CD4-positive, alpha-beta T cell treated with Interleukin-2 at 100 ng/mL for 4 hours (primary cell): ENCODE measurements around the gene IL27RA.

Source experiments
- DNase-seq: peaks from one replicate; pipeline ENCODE4 v3.0.0-alpha.2; 2020; ENCODE audit warnings: low spot score

Gene IL27RA

DNA sequence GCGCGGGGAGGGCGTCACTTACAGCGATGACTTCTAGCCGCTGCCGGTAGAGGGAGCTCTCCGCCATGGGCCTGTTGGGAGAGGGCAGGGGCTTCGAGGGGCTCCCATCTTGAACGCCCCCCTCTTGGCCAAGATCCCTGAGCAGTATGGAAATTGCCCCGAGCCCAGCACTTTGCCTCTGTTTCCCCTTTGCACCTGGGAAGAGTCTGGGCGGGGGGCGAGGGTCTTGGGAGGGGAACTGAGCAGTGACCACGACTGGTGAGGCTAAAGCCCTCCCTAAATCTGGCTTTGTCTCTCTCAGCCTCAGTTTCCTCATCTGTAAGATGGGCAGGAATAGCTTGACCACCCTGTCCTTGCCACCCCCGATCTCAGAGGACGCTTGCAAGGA, 27.5 kb downstream of the IL27RA start:
- DNase-seq: peak; percentile 44

DNA sequence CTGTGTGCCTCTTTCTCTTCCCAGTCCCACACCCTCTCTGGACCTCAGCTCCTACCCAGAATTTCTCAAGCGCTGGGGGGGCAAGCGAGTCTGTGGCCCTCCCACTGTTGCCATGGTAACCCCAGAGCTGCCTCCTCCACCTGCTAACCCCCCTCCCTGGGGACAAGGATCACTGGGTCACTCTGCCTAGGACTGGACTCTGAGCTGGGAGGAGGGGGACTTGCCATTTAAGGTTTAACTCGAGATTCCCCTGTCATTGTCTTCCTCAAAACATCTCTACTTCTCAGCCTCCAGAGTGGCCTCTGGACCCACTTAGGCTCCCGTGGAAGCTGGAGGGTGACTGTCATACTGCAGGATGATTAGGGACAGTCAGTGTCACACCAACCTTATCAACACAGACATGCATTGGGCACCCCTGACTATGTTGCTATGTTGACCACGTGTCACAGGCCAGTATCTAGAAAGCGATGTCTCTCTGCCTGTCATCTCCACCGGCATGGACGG, 28.1 kb downstream of the IL27RA start:
- no peak for DNase-seq

DNA sequence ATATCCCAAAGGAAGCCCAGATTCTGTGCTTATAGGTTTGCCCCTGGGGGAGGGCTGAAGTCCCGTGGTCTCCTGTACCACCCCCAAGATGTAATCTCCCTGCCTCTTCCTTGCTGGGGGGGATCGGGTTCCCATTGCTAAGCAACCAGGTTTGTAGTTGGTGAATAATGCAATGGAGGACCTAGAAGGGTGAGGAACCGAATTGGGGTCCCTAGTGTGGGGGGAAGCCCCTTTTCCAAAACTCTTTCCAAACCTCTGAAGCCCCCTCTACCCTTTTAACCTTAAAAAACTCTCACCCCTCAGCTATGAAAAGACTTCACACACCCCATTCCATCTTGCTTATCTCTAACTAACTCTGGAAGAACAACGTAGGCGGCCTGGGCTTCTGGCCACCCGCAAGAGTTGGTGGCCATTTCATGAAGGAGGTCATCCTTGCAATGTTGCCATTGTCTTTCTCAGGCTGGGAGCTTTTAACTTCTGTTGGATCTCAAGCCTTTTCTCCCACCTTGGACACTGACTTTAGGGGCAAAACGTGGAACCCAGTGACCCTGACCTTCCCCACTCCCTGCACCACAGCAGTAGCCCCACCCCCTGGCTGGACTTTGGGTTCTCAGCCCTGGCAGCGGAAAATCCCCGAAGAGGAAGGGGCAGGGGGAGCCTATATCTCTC, 29.7 kb downstream of the IL27RA start:
- DNase-seq: no peak

DNA sequence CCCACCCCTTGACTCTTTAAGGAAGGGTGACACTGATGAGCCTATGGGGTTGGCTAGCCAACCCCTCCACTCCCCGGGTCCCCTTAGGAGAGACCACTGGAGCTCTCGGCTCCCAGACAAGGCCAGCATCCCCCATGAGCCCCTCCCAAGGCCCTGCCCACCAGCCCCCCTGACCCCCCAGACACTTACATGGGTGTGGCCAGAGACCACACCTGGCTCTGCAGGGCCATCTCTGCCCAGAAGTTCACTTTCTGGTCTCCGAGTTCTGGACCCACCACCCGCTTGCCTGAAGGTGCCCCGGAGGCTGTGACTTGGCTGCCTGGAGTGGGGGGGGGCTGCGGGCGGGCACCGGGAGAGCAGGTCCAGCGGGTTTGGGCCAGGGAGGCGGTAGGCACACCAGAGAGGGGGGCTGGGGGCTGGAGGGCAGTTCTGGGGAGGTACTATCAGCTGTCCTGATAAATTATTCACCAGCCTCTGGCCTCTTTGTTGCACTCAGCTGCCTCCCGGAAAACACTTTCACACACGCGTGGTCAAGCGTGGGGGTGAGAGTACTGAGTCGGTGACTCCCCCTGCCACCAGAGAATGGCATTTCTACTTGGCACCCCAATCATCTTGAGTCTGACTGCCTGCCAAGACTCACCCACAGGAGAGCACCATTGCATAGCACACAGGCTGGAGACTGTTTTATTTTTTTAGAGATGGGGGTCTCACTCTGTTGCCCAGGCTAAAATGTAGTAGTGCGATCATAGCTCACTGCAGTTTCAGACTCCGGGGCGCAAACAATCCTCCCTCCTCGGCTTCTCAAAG, 30.4 kb downstream of the IL27RA start, which contains the start of gene PALM3:
Gene PALM3, minus strand, starts transcription at position 326 of the 807 bp plus-strand sequence. Its CDS starts 96 bp downstream, at position 230.
- DNase-seq: no peak

DNA sequence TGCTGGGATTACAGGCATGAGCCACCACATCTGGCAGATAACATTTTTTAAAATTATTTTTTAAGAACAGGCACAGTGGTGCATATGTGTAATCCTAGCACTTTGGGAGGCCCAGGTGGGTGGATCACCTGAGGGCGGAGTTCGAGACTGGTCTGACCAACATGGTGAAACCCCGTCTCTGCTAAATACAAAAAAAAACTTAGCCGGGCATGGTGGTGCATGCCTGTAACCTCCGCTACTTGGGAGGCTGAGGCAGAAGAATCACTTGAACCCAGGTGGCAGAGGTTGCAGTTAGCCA, 30.9 kb downstream of the IL27RA start:
- DNase-seq: no peak

DNA sequence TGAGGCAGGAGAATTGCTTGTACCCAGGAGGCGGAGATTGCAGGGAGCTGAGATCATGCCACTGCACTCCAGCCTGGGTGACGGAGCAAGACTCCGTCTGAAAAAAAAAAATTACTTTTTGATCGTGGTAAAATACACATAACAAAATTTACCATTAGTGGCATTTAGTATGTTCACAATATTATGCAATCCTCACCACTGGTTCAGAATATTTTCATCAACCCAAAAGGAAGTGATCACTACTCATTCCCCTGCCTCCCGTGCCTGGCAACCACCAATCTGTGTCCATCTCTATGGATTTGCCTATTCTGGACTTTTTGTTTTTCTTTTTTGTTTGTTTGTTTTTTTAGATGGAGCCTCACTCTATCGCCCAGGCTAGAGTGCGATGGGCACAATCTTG, 31.5 kb downstream of the IL27RA start:
- DNase-seq: no peak

DNA sequence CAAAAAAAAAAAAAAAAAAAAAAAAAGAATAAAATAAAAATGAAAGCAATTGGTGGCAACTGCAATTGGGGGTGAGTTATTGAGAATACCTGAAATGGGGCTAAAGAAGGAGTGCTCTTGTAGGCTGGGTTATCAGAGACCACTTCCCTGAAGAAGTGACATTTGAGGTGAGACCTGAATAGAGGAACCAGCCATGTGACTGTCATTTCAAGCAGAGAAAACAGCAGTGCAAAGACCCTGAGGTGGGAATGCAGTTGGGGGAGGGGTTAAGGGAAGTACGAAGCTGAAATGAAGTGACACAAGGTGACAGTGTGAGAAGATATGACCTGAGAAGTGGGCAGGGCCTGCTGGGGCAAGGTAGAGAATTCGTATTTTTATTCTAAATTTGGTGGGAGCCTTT, 34.6 kb downstream of the IL27RA start:
- no peak for DNase-seq

DNA sequence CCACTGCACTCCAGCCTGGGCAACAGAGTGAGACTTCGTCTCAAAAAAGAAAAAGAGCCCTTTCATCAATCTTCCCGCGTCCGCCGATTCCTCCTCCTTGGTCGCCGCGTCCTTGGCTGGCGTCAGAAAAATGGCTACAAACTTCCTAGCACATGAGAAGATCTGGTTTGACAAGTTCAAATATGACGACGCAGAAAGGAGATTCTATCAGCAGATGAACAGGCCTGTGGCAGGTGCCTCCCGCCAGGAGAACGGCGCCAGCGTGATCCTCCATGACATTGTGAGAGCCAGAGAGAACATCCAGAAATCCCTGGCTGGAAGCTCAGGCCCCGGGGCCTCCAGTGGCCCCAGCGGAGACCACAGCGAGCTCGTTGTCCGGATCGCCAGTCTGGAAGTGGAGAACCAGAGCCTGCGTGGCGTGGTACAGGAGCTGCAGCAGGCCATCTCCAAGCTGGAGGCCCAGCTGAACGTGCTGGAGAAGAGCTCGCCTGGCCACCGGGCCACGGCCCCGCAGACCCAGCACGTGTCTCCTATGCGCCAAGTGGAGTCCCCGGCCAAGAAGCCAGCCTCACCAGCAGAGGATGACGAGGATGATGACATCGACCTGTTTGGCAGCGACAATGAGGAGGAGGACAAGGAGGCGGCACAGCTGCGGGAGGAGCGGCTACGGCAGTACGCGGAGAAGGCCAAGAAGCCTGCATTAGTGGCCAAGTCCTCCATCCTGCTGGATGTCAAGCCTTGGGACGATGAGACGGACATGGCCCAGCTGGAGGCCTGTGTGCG, 38.9 kb downstream of the IL27RA start:
- DNase-seq: no peak

DNA sequence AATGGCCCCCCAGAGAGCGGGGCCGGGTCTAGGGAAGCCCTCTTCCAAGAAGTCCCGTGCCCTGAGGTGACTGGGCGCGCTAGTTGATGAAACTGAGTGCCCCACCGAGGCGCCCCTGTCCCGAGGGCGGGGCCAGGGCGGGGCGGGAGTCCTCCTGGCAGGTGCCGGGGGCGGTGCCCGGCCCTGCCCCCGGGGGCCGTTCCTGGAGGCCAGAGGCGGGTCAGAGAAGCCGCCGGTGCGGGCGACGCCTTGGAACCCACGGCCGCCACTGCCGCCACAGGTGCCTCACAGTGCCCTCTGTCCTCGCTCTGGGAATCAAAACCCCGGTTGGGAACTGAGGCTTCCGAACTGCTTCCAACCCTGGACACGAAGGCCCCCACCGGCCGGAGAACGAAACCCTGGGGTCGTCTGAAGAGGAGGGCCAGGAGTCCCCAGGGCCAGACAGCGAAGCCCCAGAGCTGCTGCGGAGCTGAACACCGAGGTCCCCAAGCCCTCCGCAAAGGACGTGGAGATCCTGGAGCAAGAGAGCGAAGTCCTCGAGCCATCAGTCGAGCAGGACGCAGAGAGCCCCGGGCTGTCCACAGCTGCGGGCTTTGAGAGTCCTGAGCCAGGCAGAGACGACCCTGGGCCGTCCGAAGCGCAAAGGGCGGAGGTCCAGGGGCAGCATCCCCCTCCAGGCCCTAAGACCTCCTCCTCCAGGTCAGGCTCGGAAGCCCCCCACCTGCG, 41.1 kb downstream of the IL27RA start, which contains the start of gene MISP3:
Gene MISP3, plus strand, starts transcription at position 252 of the 726 bp plus-strand sequence. CDS start 524 bp downstream, outside the sequence.
- peak; percentile 16 for DNase-seq

DNA sequence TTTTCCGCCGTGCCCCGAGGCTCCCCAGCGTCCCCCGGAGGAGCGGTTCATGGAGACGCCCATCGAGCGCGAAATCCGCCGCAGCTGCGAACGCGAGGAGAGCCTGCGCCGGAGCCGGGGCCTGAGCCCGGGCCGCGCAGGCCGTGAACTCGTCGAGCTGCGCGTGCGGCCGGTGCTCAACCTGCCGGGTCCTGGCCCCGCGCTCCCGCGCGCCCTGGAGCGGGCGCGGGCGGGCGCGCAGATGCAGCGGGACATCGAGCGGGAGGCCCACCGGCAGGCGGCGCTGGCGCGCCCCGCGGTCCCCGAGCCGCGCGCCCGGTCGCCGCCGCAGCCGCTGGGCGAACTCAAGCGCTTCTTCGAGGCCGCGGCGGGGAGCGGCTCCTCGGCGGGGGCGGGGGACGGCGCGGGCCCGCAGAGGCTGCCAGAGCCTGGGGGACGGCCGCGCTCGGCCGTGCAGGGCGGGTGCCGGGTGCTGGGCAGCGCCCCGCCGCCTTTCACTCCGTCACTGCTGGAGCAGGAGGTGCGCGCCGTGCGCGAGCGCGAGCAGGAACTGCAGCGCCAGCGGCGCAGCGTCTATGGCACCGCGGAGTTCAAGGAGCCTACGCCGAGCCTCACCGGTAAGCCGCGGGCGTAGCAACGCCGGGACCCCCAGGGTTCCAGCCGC, 41.8 kb downstream of the IL27RA start:
- peak; percentile 73 for DNase-seq

DNA sequence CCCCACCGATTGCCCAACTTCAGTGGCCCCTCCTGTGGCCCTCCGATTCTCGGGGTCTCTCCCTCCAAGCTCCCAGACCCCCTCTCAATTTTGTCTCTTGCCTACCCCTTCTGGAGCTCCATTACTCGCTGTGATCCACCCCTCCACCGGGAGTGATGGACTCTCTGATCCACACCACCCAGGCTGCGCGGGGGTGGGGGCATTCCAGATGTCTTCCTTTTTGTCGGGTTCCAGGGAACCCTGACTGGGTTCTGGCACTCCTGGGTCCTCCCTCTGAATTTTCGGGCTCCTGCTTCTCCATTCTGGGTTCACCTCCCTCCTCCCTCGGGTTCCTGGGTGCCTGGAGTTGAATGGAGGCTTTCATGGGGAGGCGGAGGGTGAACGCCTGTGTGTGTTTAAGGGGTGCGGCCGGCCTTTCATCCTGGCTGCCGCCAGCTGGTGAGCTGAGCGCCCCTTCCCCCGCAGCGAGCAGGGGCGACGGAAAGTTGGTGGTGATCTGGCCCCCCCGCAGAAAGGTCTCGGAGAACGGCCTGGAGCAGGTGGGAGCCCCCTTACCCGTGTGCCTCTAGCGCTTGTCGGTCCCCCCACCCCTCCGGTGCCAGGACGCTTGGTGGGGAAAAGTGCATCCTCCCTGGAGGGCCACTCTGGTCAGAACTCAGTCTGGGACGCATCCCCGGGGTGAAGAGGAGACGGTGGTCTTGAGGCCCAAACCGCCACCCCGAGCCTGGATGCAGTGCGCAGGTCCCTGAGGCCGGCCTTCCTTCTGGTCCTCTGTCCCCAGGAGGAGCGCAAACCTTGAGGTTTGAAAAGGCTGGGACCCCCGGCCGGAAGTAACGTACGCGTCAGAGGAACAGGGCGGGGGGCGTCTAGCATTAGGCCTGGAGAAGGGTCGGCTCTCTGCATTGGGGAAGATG, 42.6 kb downstream of the IL27RA start:
- DNase-seq: peak; percentile 15

DNA sequence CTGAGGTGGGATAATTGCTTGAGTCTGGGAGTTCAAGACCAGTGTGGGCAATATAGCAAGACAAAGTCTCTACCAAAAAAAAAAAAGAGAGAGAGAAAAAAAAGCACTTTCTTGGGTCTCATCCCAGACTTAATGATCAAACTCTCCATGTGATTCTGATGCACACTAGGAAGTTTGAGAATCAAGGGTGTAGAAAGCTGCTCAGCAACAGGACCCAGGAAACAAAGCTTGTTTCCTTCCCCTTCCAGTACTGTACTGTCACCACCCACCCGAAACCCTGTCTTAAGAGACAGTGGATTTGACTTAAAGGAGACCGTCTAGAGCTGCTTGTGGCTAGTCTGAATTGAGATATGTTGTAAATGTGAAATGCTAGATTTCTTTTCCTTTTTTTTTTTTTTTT, 46.8 kb downstream of the IL27RA start:
- no peak for DNase-seq

DNA sequence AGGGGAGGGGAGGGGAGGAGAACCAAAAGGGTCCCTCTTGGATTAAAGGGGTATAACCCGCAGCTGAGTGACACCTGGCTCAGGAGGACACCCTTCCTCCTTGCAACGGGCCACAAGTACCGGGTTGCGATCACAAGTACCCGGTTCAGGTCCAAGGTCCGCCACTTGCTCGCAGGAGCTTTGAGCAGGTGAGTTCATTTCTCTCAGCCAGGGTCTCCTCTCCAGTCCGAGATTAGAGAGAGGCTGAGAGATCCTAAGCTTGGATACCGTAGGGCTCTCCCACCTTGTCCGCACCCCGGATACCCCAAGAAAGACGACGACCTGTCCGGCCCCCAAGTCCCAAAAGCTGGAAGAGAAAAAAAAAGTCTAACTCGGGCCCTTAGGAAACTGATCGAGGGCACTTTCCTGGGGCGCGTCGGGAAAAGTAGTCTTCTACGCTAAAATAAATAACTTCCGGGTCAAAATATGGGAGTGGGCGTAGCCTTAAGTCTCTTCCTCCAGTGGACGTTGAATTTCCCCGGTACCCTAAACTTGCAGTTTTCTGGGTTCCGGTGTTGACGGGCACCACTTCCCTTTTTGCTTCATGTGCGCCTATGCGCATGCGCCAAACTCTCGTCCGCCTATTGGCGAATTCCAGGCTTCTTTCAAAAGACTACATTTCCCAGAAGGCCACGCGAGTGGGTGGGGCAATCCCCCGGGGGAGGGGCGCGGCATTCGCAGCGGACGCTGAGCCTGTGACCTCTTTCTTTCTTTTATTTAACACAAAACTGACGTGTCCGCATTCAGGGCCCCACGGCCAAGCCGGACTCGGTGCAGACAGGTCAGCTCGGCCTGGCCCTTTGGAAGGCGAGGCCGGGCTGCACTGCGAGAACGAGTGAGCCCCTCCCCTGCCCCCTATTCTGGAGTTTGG, 49.6 kb downstream of the IL27RA start:
- peak; percentile 100 for DNase-seq

DNA sequence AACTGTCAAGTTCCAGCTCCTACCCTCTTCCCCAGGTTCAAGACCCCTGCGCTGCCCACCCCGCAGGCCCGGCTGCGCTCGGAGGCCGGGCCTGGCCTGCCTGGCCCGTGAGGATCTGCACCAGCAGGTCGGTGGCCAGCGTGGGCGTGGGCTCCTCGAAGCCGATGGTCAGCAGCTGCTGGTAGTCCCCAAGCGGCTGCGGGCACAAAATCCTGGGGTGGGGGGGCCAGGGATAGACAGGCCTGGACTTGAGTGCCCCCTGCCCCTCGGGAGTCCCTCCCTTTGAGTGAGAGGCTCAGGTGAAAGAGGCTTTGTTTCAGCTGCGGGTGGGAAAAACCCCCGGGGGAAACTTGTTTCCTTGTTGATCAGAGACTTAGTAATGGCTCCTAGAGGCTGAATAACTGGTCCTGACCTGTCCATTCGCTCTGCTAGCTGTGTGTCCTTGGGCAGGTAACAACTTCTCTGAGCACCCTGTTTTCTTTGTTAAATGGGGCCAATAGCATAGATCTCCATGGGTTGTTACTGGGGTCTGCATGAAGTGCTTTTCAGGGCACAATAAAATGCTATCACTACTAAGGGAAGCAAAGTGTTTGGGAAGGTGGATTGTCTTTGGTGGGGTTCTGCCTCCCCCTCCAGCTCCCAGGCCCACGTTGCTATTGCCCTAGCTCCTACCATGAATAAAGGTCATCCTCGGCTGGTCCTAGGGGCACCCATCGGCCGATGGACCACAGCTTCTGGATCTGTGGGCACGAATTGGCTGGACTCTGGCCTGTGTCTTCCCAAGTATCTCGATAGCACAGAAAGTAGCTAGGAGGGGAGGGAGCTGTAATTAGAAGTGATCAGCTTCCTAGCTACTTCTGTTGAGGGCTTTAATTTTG, 50.5 kb downstream of the IL27RA start:
- peak; percentile 46 for DNase-seq

DNA sequence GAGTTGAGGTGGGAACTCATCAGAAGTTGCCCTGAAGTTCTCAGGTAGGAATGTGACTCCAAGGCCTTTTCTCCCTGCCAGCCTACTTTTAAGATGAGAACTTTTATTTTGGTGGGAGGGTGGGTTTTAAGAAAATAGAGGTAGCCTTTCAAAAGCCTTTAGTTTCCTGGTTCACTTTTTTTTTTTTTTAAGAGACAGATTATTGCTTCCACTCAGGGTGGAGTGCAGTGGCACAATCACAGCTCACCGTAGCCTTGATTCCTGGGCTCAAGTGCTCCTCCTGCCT, 51.1 kb downstream of the IL27RA start:
- no peak for DNase-seq

DNA sequence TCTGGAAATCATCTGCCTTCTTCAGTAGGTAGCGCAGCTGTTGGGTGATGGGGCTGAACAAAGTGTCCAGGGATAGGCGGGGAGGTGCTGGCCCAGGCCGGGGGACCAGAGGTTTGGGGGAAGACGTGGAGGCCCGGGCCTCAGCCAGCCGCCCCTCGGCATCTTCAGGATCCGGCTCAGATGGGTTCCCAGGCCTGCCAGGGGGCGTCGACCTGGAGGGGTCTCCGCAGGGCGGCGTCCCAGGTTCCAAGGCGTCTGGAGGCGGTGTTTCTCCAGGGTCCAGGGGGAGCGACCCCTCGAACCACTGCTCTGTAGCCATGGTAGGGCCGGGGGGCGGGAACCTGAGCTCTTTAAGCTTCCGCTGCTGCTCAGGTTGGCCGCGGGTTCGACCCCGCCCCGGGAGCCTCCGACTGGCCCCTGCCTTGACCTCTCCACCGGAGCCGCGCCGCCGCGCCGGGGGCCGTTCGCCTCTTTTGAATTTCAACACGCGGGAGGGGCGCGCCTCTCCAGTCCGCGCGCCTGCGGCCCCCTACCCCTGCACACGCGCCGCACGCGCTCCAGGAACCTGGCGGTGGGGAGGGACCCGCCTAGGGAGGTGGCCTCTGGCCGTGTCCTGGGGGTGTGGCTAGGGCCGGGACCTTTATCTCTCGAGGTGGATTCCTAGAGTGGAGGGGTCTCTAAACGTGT, 53.9 kb downstream of the IL27RA start, which contains the start of gene C19orf67:
Gene C19orf67, minus strand, starts transcription at position 475 of the 687 bp plus-strand sequence. Its CDS starts 156 bp downstream, at position 319.
- no peak for DNase-seq

DNA sequence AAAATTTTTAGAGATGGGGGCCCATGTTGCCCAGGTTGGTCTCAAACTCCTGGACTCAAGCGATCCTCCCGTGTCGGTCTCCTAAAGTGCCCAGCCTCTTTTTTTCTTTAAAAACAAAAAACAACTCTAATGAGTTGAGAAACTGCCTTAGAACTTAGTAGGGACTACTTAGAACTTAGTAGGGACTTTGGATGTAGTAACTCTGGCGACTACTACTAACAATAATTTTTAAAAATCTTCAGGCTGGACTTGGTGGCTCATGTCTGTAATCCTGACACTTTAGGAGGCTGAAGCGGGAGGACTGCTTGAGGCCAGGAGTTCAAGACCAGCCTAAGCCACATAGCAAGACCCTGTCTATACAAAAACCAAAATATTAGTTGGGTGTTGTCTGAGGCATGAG, 54.5 kb downstream of the IL27RA start:
- no peak for DNase-seq
